Activated gamma-delta T cell treated with anti-CD3 and anti-CD28 coated beads, Interleukin-2, amount 50 U/mL, for 16 hours (primary cell): ENCODE results near the gene LHB.
"Not testable (repeated sequence)": the region's sequence is repeated elsewhere in the genome, so short reads cannot be mapped to it uniquely, and the experiment has no call there.

Experiments used
- DNase-seq: peaks from one replicate; pipeline ENCODE4 v3.0.0-alpha.2; 2020; ENCODE audit warnings: low read depth

Gene LHB

GRCh38 chr19:49038111-49038510 is 21.2 kb upstream of the LHB start:
- not testable (repeated sequence) for DNase-seq

GRCh38 chr19:49036815-49037214 is 19.9 kb upstream of the LHB start, which contains the start of gene CGB1:
Gene CGB1, minus strand, starts transcription at chr19:49036895. Its CDS starts 184 bp downstream, at chr19:49036711.
- DNase-seq: not testable (repeated sequence)

GRCh38 chr19:49031642-49032301 is 14.9 kb upstream of the LHB start, which contains the start of gene CGB2:
Gene CGB2, plus strand, starts transcription at chr19:49031890. Its CDS starts 206 bp downstream, at chr19:49032096.
- DNase-seq: peak; percentile 44

GRCh38 chr19:49030323-49030722 is 13.4 kb upstream of the LHB start:
- DNase-seq: not testable (repeated sequence)

- DNase-seq: not testable (repeated sequence)
These were observed 12.9 kb upstream of the LHB start for GRCh38 chr19:49029749-49030148.

DNA sequence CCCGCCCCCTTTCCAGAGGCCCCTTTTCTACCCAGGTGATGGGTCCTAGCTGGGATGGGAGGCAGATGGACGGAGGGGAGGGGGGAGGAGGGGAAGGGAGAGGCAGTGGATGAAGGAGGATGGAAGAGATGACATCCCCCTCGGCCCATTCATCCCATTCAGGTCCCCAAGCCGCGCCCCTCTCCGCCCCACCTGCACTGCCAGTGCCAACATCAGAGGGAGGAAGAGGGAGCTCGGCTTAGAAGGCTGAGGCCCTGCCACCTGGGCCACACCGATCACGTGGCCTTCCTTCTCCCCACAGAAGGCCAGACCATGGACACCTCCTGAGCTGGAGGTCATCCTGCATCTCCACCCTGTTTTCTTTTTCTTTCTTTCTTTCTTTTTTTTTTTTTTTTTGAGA is 11.8 kb upstream of the LHB start:
- not testable (repeated sequence) for DNase-seq

DNA sequence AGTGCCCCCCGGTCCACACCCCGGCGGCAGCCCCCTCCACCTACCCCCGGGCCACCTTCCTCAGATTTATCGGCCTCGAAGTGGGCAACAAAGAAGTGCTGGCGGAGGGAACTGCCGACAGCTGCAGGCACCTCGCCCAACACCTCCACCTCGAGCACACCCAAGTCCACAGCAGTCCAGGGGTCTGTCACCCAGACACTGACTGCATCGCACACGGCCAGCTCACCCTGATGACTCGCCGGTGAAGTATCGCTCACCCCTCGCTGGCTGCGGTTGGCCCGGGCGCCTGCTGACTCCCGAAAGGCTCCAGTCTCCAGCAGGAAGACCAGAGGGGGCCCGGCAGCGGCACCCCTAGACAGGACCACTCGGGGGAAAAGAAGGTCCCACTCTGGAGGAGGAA is 8.7 kb upstream of the LHB start:
- not testable (repeated sequence) for DNase-seq

GRCh38 chr19:49025088-49025487 is 8.2 kb upstream of the LHB start:
- not testable (repeated sequence) for DNase-seq

GRCh38 chr19:49024233-49024632 is 7.3 kb upstream of the LHB start, which contains the start of gene CGB3:
Gene CGB3, minus strand, starts transcription at chr19:49024333. Its CDS starts 362 bp downstream, at chr19:49023971.
- not testable (repeated sequence) for DNase-seq

DNA sequence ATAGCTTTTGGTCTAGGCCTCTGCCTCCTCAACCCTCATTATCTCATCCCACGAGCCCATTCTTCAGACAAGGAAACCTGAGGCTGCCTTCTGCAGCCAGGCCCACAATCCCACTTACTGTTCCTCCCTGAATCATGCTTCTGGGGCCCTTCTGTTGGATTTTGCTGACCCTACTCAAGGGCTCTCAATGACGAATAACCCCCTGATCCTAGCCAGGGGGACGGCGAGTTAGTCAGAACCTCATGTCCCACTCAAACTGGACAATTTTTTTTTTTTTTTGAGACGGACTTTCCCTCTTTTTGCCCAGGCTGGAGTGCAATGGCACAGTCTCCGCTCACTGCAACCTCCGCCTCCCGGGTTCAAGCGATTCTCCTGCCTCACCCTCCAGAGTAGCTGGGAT is 5.2 kb upstream of the LHB start:
- DNase-seq: no peak

DNA sequence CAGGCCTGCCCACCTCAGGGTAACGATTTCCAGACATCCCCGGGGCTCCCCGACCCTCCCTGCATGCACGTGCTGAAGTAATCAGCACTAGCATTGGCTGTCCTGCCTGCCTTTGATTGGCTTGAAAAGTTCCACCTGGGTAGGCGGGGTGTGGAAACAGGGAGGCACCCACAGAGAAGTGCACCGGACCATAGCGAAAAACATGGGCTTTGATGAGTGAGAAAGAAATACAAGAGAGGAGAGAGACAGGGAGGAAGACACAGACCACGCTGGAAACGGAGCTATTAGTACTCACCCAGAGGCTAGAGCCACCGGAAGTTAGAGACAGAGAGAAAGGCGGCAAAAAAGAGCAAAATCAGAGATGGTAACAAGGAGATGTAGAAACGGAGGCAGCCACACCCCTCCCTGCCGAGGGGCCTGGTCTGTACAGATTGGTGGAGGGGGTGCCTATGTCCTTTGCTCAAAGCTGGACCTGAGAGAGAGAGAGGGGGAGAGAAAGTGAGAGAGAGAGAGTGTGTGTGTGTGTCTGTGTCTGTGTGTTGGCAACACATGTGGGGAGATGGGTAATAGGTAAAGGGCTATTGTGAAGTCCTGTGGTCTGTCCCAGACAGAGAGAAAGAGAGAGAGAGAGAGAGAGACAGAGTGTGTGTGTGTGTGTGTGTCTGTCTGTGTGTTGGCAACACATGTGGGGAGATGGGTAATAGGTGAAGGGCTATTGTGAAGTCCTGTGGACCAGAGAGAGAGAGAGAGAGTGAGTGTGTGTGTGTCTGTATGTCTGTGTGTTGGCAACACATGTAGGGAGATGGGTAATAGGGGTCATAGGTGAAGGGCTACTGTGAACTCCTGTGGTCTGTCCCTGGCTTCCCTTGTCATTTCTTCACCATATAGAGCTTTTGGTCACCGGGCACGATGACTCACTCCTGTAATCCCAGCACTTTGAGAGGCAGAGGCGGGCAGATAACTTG is 4.3 kb upstream of the LHB start:
- no peak for DNase-seq

- DNase-seq: no peak
These were observed 3.5 kb upstream of the LHB start for GRCh38 chr19:49020342-49020741.

- peak; percentile 19 for DNase-seq
These were observed 2.5 kb upstream of the LHB start for GRCh38 chr19:49019242-49019932.

DNA sequence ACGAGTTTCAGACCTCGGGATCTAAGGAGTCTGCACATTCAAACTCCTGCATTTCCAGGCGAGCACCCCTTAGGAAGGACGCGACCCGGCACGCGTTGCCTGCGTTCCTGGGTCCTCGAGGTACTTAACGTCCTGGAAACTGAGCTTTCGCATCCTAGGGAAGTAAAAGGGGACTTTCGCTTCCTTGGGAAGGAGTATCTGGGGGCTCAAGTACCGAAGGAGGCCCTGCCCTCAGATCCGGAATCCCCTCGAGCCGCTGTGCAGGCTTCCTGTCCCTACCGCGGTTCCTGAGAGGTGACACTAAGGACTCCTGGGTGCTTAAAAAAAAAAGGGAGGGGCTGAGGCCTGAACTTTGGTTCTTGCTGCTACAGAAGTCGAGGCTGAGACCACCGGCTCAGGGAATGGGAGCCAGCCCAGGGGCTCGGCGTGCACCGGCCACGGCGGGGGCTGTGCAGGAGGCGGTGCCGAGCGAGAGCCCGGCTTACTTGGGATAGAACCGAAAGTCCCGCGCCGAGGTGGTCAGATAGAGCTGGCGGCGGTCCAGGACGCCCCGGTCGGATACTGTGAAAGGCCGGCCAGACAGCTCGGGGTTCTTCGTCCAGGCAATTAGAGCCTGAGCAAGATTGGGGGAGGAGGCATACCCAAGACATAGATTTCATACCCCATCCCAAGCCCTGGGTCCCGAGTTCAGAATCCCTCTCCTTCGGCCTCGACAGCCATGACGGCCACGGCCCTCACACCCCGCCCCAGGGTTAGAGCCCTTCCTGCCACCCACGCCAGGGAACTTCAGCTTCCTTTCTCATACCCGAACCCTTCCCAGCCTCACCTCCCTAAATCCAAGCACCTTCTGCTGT is 1.7 kb upstream of the LHB start:
- DNase-seq: not testable (repeated sequence)

DNA sequence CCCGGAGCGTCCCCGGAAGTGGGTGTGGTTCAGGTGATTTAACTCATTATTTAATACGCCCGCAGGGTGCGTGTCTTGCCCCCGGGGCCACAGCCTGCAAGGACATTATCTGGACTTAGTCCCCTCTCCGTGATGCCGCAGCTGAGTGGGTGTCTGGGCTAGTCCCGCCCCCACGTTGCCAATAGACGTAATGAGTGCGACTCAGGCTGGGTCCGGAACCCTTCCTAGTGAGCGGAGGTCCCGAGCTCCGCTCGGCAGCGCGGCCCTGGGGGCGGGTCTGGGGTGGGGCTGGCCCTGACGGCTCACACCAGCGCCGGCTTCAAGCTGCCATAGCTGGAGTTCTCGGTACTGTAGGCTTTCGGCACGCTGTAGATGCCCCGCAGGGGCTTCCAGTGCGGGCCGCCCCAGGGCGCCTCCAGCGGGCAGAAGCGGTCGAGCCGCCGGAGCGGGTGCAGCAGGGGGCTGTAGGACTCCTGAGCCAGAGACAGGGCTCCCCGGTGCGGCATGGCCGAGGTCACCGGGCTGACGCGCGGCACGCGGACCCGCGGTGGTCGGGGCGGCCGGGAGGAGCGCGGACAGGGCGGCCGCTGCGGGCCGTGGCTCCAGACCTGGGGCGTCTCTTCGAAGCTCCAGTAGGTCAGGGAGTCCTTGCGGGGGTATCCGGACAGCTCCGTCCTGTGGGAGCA is 918 bp upstream of the LHB start:
- peak; percentile 30 for DNase-seq

DNA sequence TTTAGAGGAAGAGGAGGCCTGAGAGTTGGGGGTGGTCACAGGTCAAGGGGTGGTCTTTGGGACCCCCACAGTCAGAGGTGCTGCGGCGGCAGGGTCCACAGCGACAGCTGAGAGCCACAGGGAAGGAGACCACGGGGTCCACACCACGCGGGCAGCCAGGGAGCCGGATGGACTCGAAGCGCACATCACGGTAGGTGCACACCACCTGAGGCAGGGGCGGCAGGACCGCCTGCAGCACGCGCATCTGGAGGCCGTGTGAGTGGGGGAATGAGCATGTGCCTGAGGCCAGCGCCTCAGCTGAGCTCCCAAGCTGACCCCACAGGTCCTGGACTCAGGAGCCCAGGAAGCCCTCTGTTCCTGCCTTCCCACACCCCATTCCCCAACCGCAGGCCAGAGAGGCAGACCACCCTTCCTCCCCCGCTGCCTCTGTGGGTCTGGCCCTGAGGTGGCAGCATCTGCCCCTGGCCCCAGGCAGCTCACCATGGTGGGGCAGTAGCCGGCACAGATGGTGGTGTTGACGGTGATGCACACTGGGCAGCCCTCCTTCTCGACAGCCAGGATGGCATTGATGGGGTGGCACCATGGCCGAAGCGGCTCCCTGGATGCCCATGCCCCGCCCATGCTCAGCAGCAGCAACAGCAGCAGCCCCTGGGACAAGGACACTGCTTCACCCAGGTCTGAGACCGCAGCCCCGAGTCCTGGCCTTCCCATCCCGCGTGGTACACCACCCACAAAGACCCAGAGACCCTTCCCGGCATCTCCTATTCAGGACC is 638 bp downstream of the LHB start:
- DNase-seq: no peak

GRCh38 chr19:49014870-49015255 is 2.0 kb downstream of the LHB start:
- DNase-seq: no peak

DNA sequence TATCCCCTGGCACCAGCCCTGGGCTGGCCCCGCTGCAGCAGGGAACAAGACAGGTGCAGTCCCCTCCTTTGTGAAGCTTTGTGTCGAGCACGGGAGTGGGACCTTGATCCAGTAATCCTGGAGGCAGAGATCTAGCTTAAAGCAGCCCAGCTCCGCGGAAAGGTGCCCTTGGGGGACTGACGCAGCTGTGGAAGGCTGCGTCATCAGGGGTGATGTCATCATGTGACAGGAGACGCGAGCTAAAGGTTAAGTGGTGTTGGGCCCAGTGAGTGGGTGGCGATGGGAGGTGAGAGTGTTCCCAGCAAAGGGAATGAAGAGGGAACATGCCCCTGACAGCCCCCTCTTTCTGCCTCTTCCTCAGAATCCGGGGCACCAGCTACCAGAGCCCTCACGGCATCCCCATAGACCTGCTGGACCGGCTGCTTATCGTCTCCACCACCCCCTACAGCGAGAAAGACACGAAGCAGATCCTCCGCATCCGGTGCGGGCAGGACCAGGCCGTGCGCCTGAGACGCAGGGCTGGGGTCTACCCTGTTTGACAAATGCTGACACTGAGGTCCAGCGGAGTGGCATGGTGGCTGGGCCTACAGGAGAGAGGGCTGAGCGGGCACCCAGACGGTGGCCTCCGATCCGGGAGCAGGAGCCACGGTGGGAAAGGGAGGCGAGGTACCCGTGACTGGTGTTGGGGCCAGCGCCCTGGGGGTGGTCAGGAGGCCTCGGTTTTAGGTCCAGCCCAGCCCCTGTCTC is 2.6 kb downstream of the LHB start:
- no peak for DNase-seq

DNA sequence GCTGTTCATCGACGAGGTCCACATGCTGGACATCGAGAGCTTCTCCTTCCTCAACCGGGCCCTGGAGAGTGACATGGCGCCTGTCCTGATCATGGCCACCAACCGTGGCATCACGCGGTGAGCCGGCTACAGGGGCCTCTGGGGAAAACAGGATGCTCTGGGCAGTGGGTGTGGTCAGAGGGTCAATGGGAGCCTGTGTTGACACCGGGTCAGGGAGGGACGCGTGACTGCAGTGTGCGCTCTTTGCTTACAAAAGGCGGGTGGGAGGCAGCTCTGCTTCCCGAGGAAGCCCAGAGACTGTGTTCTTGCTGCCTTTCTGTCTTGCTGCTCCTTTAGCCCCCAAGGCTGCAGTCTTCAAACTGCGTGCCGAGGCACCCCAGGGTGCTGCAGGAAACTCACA is 5.7 kb downstream of the LHB start:
- DNase-seq: no peak
